ENCODE results near the gene NCAM1. TPM values are rescaled to one million over a fixed set of nuclear protein-coding genes. Genes with fewer than 3 reads are reported as not detected.
"Not testable (repeated sequence)": the region's sequence is repeated elsewhere in the genome, so short reads cannot be mapped to it uniquely, and the experiment has no call there.

The NCAM1 gene
- total RNA-seq (1 to 10 TPM; 1.7 to 4.5 TPM), polyA plus RNA-seq (ENCODE audit: insufficient read length in 6 of 6) (10 to 100 TPM; 31.6 to 45.0 (median 39.2) TPM)
- long read RNA-seq, donor 1, transcript NCAM1-216 (3 exons, 560 nt) = major isoform, 6 of 12 reads
- long read RNA-seq, donor 1, partial matches to known transcripts = 6 of 12 reads
- long read RNA-seq, donor 1, other reads (novel, unspliced or antisense) = 0 of 12 reads
- long read RNA-seq, donor 2, transcript NCAM1-216 (3 exons, 560 nt) = major isoform, 13 of 24 reads
- long read RNA-seq, donor 2, partial matches to known transcripts = 11 of 24 reads
- long read RNA-seq, donor 2, other reads (novel, unspliced or antisense) = 0 of 24 reads
- long read RNA-seq, donor 3, partial matches to known transcripts = 0 of 3 reads
- long read RNA-seq, donor 3, other reads (novel, unspliced or antisense) = 0 of 3 reads
- long read RNA-seq, donor 4 = 0 reads
- long read RNA-seq, donor 5, partial matches to known transcripts = 5 of 7 reads
- long read RNA-seq, donor 5, other reads (novel, unspliced or antisense) = 0 of 7 reads
- long read RNA-seq, donor 6, transcript NCAM1-216 (3 exons, 560 nt) = major isoform, 8 of 8 reads
- long read RNA-seq, donor 6, partial matches to known transcripts = 0 of 8 reads
- long read RNA-seq, donor 6, other reads (novel, unspliced or antisense) = 0 of 8 reads
- long read RNA-seq, donor 7 = 0 reads
- long read RNA-seq, donor 8 = 0 reads
- long read RNA-seq, donor 9 = 0 reads
- long read RNA-seq, donor 10 = 0 reads
- long read RNA-seq, donor 11, transcript NCAM1-216 (3 exons, 560 nt) = major isoform, 16 of 236 reads
- long read RNA-seq, donor 11, partial matches to known transcripts = 214 of 236 reads
- long read RNA-seq, donor 11, other reads (novel, unspliced or antisense) = 5 of 236 reads
- long read RNA-seq, donor 12, transcript NCAM1-216 (3 exons, 560 nt) = major isoform, 5 of 5 reads
- long read RNA-seq, donor 12, partial matches to known transcripts = 0 of 5 reads
- long read RNA-seq, donor 12, other reads (novel, unspliced or antisense) = 0 of 5 reads

DNA sequence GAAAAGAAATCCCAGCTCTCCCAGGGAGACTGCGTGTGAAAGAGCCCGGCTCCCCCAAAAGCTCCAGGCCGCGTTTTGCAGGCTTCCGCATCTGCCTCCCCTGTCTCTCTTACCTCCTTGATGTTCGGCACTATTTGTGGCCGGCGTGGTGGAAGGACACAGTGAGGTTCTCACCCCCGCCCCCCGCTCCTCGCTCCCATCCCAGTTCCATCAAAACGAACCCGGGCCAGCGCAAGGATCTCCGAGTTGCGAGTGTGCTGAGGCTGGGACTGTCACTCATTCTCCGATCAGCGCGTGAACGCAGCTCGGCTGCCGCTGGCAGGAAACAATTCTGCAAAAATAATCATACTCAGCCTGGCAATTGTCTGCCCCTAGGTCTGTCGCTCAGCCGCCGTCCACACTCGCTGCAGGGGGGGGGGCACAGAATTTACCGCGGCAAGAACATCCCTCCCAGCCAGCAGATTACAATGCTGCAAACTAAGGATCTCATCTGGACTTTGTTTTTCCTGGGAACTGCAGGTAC, at the start of gene NCAM1:
TSS of gene NCAM1 (plus strand) at position 275 of the 523 bp plus-strand sequence.
- intact Hi-C loops (cut with DNase I) = no loop called here
- H3K9me3 ChIP-seq = no peaks in the 10 kb centered on the region
- TF ChIP-seq CTCF (IDR thresholded peaks at IDR 0.05) = no peak
- peaks cover 15 to 29% of the 10 kb centered on the region in 2 donors for H3K4me1 ChIP-seq
- peak within 1 kb of the TSS; percentile 37 to 45 for H3K4me3 ChIP-seq
- H3K36me3 ChIP-seq = no peaks in the 10 kb centered on the region
- peaks cover 65 to 96% of the 10 kb centered on the region in 2 donors for H3K27me3 ChIP-seq
- no peak within 1 kb of the TSS for H3K27ac ChIP-seq
- ATAC-seq (peak; percentile 72), DNase-seq (peak; percentile 39 to 90 (median 82))

DNA sequence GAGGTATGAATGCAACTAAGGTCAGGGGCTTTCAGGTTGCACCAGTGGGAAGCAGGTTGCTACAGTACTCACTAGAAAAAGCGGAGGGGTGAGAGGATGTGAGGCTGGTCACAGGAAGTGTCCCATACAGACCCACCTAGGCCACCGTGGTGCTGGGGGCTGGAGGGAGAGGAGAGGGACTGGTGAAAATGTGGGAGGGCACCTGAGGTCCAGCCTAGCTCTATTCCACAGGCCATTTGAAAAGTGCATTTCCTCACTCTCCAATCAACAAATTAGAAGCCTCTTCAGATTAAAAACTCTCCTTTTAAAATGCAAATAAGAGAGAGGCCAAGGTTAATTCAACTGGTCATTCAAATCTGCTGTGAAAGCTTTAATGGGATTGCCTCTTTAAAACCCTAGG, 38.6 kb upstream of the NCAM1 start:
- H3K27ac ChIP-seq = no peak overlapping the region
- intact Hi-C loops (cut with DNase I) = no loop called here
- no peak for TF ChIP-seq CTCF (IDR thresholded peaks at IDR 0.05)

DNA sequence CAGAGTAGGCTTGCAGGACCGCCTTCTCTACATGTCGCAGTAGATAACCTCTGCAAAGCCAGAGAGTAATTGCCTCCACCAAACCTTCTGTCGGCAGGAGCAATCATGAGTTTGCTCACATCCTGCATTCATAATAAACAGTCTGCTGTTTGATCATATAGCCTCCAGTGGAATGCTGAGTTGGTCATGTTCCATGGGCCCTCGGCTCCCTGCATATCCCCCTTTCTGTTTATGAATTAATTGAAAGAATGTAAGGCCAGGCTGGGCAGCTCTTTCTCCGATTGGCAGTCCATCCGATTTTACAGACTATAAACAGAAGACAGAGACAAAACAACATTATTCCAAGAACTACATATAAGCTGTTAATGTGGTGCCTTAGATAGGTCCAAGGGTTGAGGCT, 36.4 kb upstream of the NCAM1 start:
- intact Hi-C loops (cut with DNase I) = not testable (repeated sequence)

More for the DNA sequence above, 38.6 kb upstream of the NCAM1 start:
- H3K9me3 ChIP-seq = no peaks in the 10 kb centered on the region
- H3K4me3 ChIP-seq = no peak overlapping the region
- H3K4me1 ChIP-seq = no peaks in the 10 kb centered on the region
- H3K27me3 ChIP-seq = no peaks in the 10 kb centered on the region
- ATAC-seq = no peak
- no peaks in the 10 kb centered on the region for H3K36me3 ChIP-seq
- no peak for DNase-seq

DNA sequence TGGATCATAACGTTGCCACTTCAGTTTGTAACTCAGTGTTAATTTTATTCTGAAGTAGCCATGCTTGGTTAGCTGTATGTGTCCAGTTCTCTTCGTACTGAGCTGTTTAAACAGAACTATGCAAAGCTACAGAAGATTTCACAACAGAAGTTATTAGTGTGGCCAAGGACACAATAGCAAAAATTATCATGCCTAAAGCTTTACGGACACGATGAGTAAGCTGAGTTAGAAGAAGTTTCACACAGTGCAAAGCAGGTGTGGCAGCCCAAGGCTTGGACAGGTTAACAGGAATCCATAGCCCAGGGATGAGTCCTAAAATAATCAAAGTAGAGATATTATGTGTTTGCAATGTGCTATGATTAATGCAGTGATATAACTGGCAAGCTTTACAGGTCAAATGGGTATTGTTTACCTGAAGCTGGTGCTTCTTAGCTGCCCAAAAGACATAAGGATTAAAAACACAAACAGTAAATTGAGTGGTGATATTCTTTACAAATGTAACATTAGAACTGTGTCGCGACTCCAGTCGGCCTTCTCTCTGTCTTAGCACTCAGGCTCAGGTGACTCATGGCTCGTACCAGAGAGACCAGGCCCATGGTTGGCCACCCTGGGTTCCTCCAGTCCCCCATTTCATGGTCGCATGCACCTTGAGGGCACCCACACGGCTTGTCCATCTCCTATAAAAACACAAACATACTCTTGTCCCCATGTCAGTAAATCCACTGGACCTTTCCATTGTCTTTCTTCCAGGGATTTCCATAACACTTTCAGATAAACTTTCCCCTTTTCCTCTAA, 35.5 kb upstream of the NCAM1 start:
- intact Hi-C loops (cut with DNase I) = no loop called here
- Histone ChIP-seq H3K27me3 (no peaks in the 10 kb centered on the region), H3K36me3 (no peaks in the 10 kb centered on the region), H3K9me3 (no peaks in the 10 kb centered on the region), H3K4me3 (no peak overlapping the region), H3K27ac (no peak overlapping the region), H3K4me1 (no peaks in the 10 kb centered on the region)
- ATAC-seq (no peak), DNase-seq (no peak)
- no peak for TF ChIP-seq CTCF (IDR thresholded peaks at IDR 0.05)

More for the DNA sequence above, 36.4 kb upstream of the NCAM1 start:
- not testable (repeated sequence) for H3K27me3 ChIP-seq, DNase-seq, H3K36me3 ChIP-seq, H3K9me3 ChIP-seq, ATAC-seq, H3K4me1 ChIP-seq, H3K27ac ChIP-seq, H3K4me3 ChIP-seq

DNA sequence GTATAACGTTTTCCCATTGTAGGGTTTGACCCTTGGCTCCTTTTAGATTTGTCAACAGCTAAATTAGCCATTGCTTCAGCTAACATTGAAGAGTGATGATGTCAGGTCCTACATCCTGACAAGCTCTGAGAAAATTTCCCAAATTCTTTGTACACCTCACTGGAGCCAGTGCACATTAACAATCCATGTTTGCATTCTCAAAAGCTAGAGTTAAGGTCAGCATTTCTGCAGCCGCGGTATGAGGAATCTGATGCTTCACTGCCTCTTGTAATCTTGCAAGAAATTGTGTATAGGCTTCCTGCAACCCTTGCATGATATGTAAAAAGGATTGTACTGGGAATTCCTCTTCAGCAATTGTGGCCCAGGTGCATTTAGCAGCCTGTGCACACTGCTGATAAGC, 33.1 kb upstream of the NCAM1 start:
- no peak for DNase-seq
- intact Hi-C loops (cut with DNase I) = no loop called here

More for the DNA sequence above, 33.1 kb upstream of the NCAM1 start:
- Histone ChIP-seq H3K27me3 (no peaks in the 10 kb centered on the region), H3K4me3 (no peak overlapping the region), H3K27ac (no peak overlapping the region), H3K4me1 (no peaks in the 10 kb centered on the region), H3K9me3 (no peaks in the 10 kb centered on the region), H3K36me3 (no peaks in the 10 kb centered on the region)
- TF ChIP-seq CTCF (IDR thresholded peaks at IDR 0.05) = no peak
- no peak for ATAC-seq
